WERI-Rb-1 (cell line): ENCODE results near the gene MAN1C1.

Source experiments
- DNase-seq: peaks from one replicate; pipeline ENCODE4 v3.0.0-alpha.2; 2020
- H3K27ac ChIP-seq: fragments of 250-450 bp; sonication (Bioruptor Pico); 2 replicates; pipeline ENCODE4 v1.5.1; 2020; ENCODE audit warnings: mild to moderate bottlenecking, moderate library complexity
- H3K27me3 ChIP-seq: fragments of 250-450 bp; sonication (Bioruptor Pico); 2 replicates; pipeline ENCODE4 v1.5.1; 2021; ENCODE audit warnings: mild to moderate bottlenecking, low read depth, moderate library complexity; ENCODE audit not compliant: insufficient read depth, severe bottlenecking
- H3K36me3 ChIP-seq: fragments of 250-450 bp; sonication (Bioruptor Pico); 2 replicates; pipeline ENCODE4 v1.5.1; 2020; ENCODE audit warnings: mild to moderate bottlenecking, moderate library complexity
- H3K4me3 ChIP-seq: 2 replicates; pipeline ENCODE4 v1.5.1; 2011; ENCODE audit warnings: low read depth, mild to moderate bottlenecking, control low read depth, low read length
- H3K9me3 ChIP-seq: fragments of 250-450 bp; sonication (Bioruptor Pico); 2 replicates; pipeline ENCODE4 v1.5.1; 2021; ENCODE audit warnings: mild to moderate bottlenecking, moderate library complexity; ENCODE audit not compliant: severe bottlenecking
- TF ChIP-seq, protein P1 (sequence below): IDR thresholded peaks from 2 replicates; pipeline ENCODE4 v1.5.1; 2011; ENCODE audit warnings: low read depth, mild to moderate bottlenecking, control low read depth, inconsistent platforms, low read length

MAN1C1 gene

DNA sequence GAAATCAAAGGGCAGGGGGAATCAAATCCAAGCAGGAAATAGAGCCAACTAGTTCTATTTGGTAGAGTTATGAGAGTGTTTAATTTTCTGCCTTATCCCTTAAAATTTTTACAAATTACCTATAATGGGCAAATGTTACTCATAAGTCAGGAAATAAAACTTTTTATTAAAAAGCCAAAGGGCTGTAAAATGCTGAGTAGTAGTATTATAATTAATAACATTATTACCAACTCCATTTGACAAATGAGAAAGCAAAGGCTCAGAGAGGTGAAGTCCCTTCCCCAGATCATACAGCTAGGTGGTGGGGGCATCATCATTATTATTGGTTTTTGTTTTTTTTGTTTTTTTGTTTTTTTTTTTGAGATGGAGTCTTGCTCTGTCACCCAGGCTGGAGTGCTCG, 186.8 kb downstream of the MAN1C1 start:
- H3K4me3 ChIP-seq = no peak overlapping the region
- no peaks in the 10 kb centered on the region for H3K9me3 ChIP-seq
- no peak overlapping the region for H3K27ac ChIP-seq
- no peak for DNase-seq
- peaks cover 6% of the 10 kb centered on the region; the same call in 1 of the 2 replicates for H3K36me3 ChIP-seq
- TF ChIP-seq, protein P1, sequence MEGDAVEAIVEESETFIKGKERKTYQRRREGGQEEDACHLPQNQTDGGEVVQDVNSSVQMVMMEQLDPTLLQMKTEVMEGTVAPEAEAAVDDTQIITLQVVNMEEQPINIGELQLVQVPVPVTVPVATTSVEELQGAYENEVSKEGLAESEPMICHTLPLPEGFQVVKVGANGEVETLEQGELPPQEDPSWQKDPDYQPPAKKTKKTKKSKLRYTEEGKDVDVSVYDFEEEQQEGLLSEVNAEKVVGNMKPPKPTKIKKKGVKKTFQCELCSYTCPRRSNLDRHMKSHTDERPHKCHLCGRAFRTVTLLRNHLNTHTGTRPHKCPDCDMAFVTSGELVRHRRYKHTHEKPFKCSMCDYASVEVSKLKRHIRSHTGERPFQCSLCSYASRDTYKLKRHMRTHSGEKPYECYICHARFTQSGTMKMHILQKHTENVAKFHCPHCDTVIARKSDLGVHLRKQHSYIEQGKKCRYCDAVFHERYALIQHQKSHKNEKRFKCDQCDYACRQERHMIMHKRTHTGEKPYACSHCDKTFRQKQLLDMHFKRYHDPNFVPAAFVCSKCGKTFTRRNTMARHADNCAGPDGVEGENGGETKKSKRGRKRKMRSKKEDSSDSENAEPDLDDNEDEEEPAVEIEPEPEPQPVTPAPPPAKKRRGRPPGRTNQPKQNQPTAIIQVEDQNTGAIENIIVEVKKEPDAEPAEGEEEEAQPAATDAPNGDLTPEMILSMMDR = no peak
- H3K27me3 ChIP-seq = no peaks in the 10 kb centered on the region

DNA sequence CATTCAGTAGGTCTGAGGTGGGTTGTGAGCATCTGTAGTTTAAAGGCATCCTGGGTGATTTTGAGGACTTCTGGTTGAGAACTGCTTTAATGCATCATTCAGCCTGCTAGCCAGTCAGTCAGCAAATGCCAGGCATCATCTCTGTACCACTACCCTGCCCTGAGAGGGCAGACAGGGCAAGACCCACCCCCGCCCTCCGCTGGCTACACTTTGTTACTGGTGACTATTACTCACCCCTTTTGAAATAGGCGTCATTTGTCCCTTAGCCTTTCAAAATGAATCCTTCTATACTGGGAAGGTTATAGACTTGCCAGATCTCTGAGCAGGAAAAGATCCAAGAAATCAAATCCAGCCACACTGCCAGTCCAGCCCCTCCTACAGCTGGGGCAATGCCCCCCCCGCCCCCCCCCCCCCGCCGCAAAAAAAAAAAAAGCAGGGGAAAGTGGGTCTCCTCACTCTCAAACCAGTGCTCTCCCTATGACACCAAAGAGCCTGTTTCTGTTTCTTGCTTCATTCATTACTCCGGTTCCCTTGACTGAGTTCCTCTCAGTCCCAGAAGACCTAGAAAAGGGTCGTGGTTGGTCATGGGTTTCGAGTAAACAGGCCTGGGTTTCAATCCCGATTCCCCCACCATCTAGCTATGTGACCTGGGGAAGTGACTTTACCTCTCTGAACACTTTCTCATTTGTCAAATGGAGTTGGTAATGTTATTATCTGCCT, 187.8 kb downstream of the MAN1C1 start:
- H3K36me3 ChIP-seq = peaks cover 12% of the 10 kb centered on the region
- DNase-seq = no peak
- H3K4me3 ChIP-seq = no peak overlapping the region
- H3K27ac ChIP-seq = no peak overlapping the region
- H3K9me3 ChIP-seq = no peaks in the 10 kb centered on the region
- H3K27me3 ChIP-seq = no peaks in the 10 kb centered on the region
- TF ChIP-seq, protein P1 = no peak

DNA sequence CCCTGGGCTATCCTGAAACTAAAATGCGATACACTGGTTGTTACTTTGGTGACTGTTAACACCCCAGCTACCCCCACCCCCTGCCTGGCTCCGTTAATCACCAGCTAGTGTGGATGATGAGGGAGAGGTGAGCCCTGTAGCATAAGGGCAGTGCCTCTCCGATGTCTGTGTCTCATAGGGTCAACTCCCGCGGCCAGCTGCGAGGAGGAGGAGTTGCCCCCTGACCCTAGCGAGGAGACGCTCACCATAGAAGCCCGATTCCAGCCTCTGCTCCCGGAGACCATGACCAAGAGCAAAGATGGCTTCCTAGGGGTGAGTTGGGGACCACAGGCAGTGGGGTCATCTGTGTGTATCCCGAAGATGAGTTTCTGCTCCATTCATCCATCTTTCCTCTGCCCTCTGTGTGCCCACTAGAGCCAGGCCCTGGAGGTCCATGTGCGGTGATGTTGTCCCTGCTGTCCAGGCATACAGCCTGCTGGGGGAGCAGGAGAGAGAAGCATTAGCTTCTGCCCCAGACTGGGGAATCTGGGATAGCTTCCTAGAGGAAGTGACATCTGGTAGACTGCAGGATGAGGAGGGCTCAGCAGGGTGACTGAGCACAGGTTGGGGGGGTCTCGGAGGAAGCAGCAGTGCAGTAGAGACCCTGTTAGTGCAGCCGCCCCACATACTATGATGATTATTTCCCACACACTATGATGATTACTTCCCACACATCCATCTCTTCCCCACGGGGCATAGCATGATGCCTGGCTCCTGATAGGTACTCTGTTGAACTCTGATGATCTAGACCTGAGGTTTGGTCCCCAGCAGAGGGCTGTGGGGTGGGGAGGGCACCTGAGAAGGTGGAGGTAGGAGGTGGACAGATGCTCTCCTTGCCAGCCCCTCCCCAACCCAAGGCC, 188.6 kb downstream of the MAN1C1 start:
- TF ChIP-seq, protein P1 = 0 out of 2 replicates have a peak, but pooled peaks have one; percentile 7
- DNase-seq = no peak
- Histone ChIP-seq H3K36me3 (peaks cover 18% of the 10 kb centered on the region), H3K9me3 (no peaks in the 10 kb centered on the region), H3K27me3 (no peaks in the 10 kb centered on the region), H3K27ac (no peak overlapping the region), H3K4me3 (no peak overlapping the region)

DNA sequence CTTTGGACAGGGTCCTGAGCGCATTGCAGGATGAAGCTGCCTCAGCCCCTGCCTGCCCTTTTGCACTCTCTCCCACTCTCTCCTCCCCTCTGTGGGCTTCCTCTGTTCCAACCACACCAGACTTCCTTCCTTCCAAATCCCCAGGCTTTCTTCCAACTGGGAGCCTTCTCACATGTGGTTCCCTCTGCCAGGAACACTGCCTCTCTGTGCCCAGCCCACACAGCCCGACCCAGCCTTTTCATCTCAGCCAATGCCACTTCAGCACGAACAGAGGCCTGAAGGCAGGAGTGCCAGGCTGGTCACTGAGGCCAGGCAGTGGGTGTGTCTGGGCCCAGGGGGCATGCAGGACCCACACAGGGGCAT, 189.3 kb downstream of the MAN1C1 start:
- no peak for DNase-seq
- no peaks in the 10 kb centered on the region for H3K9me3 ChIP-seq
- H3K27ac ChIP-seq = no peak overlapping the region
- TF ChIP-seq, protein P1 = no peak
- H3K4me3 ChIP-seq = no peak overlapping the region
- peaks cover 21% of the 10 kb centered on the region for H3K36me3 ChIP-seq
- H3K27me3 ChIP-seq = no peaks in the 10 kb centered on the region

DNA sequence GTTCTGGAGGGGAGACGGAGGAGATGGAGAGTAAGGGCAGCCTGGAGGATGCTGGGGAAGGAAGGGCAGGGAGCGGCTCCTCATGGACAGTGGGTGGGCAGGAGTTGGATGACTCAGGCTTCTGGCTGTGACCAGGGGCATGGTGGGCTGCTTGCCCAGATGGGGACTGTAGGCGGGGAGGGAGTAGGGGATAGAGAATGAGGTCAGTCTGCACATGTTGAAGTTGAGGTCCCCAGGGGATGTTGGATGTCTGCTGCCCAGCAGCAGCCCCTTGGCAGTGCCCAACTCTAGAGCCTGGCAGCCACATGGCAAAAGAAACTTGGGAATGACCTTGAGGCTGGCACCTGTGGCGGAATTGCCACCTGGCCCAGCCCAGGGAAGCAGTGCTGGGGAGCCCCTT, 189.8 kb downstream of the MAN1C1 start:
- DNase-seq = no peak
- Histone ChIP-seq H3K27me3 (no peaks in the 10 kb centered on the region), H3K27ac (no peak overlapping the region), H3K9me3 (no peaks in the 10 kb centered on the region), H3K4me3 (no peak overlapping the region), H3K36me3 (peaks cover 21% of the 10 kb centered on the region)
- TF ChIP-seq, protein P1 = no peak
